H9 (cell line): ENCODE measurements around the gene PKDCC. TPM values are rescaled to one million over a fixed set of nuclear protein-coding genes. Genes with fewer than 3 reads are reported as not detected.

ENCODE experiments used
- DNase-seq: peaks from one replicate; pipeline ENCODE4 v3.0.0-alpha.2; 2017
- H2AFZ ChIP-seq: one replicate; pipeline ENCODE4 v1.6.1; 2013; ENCODE audit warnings: mild to moderate bottlenecking, low read length, control low read depth, moderate library complexity
- H2AK5ac ChIP-seq: 2 replicates; pipeline ENCODE4 v1.6.1; 2013; ENCODE audit warnings: low read length, control low read depth, mixed read lengths; ENCODE audit not compliant: insufficient read length
- H2BK120ac ChIP-seq: one replicate; pipeline ENCODE4 v1.6.1; 2013; ENCODE audit warnings: low read depth, mild to moderate bottlenecking, low read length, control low read depth, inconsistent platforms; ENCODE audit not compliant: poor library complexity, severe bottlenecking
- H2BK12ac ChIP-seq: 2 replicates; pipeline ENCODE4 v1.6.1; 2013; ENCODE audit warnings: low read length, control low read depth, mixed read lengths, low read depth; ENCODE audit not compliant: insufficient read length
- H2BK15ac ChIP-seq: 2 replicates; pipeline ENCODE4 v1.6.1; 2013; ENCODE audit warnings: low read depth, low read length, control low read depth
- H2BK20ac ChIP-seq: one replicate; pipeline ENCODE4 v1.6.1; 2013; ENCODE audit warnings: low read depth, mild to moderate bottlenecking, low read length, control low read depth, inconsistent platforms; ENCODE audit not compliant: poor library complexity, severe bottlenecking
- H2BK5ac ChIP-seq: 2 replicates; pipeline ENCODE4 v1.6.1; 2013; ENCODE audit warnings: low read length, control low read depth, mixed read lengths; ENCODE audit not compliant: insufficient read length
- H3K14ac ChIP-seq: 2 replicates; pipeline ENCODE4 v1.6.1; 2013; ENCODE audit warnings: low read length, control low read depth; ENCODE audit not compliant: insufficient read depth
- H3K18ac ChIP-seq: 2 replicates; pipeline ENCODE4 v1.6.1; 2013; ENCODE audit warnings: low read depth, mild to moderate bottlenecking, mixed read lengths, low read length, control low read depth; ENCODE audit not compliant: insufficient read length
- H3K23ac ChIP-seq: 2 replicates; pipeline ENCODE4 v1.6.1; 2013; ENCODE audit warnings: low read length, control low read depth, mixed read lengths, low read depth; ENCODE audit not compliant: insufficient read length
- H3K23me2 ChIP-seq: 2 replicates; pipeline ENCODE4 v1.6.1; 2013; ENCODE audit warnings: low read depth, mild to moderate bottlenecking, mixed read lengths, low read length, control low read depth; ENCODE audit not compliant: insufficient read length, poor library complexity, severe bottlenecking
- H3K27ac ChIP-seq: 2 replicates; pipeline ENCODE4 v1.5.1; 2013; ENCODE audit warnings: low read length, control low read depth, mixed read lengths, low read depth; ENCODE audit not compliant: insufficient read length
- H3K27me3 ChIP-seq: 2 replicates; pipeline ENCODE4 v1.6.1; 2013; ENCODE audit warnings: low read length, control low read depth, inconsistent platforms; ENCODE audit not compliant: insufficient read depth
- H3K4ac ChIP-seq: 2 replicates; pipeline ENCODE4 v1.6.1; 2013; ENCODE audit warnings: low read depth, mild to moderate bottlenecking, control low read depth, inconsistent platforms, low read length, moderate library complexity
- H3K4me1 ChIP-seq: 2 replicates; pipeline ENCODE4 v1.6.1; 2013; ENCODE audit warnings: low read length, control low read depth, inconsistent platforms; ENCODE audit not compliant: insufficient read depth
- H3K4me2 ChIP-seq: 2 replicates; pipeline ENCODE4 v1.6.1; 2013; ENCODE audit warnings: low read length, control low read depth, mixed read lengths; ENCODE audit not compliant: insufficient read length, insufficient read depth
- H3K56ac ChIP-seq: 2 replicates; pipeline ENCODE4 v1.6.1; 2013; ENCODE audit warnings: low read depth, mild to moderate bottlenecking, mixed read lengths, low read length, control low read depth; ENCODE audit not compliant: insufficient read length
- H3K79me1 ChIP-seq: 2 replicates; pipeline ENCODE4 v1.6.1; 2013; ENCODE audit warnings: low read depth, mild to moderate bottlenecking, moderate library complexity, low read length, control low read depth, inconsistent platforms; ENCODE audit not compliant: insufficient read depth, poor library complexity, severe bottlenecking
- H3K79me2 ChIP-seq: 2 replicates; pipeline ENCODE4 v1.6.1; 2013; ENCODE audit warnings: low read length, control low read depth, inconsistent platforms; ENCODE audit not compliant: insufficient read depth
- H3K9ac ChIP-seq: 2 replicates; pipeline ENCODE4 v1.6.1; 2013; ENCODE audit warnings: low read length, control low read depth, mixed read lengths; ENCODE audit not compliant: insufficient read length; ENCODE audit errors: extremely low read depth
- H3K9me3 ChIP-seq: one replicate; pipeline ENCODE4 v1.6.1; 2013; ENCODE audit warnings: low read depth, low read length, inconsistent platforms; ENCODE audit not compliant: control insufficient read depth
- H3T11ph ChIP-seq: one replicate; pipeline ENCODE4 v1.6.1; 2013; ENCODE audit warnings: mild to moderate bottlenecking, low read length, control low read depth, inconsistent platforms
- H4K20me1 ChIP-seq: one replicate; pipeline ENCODE4 v1.6.1; 2013; ENCODE audit not compliant: control insufficient read depth, insufficient read length, insufficient read depth
- H4K5ac ChIP-seq: 2 replicates; pipeline ENCODE4 v1.6.1; 2013; ENCODE audit warnings: low read depth, mild to moderate bottlenecking, mixed read lengths, low read length, control low read depth; ENCODE audit not compliant: insufficient read length
- H4K8ac ChIP-seq: replicated peaks from 2 replicates; pipeline ENCODE4 v1.6.1; 2013; ENCODE audit warnings: low read length, control low read depth, mixed read lengths, low read depth; ENCODE audit not compliant: insufficient read length
- H4K91ac ChIP-seq: 2 replicates; pipeline ENCODE4 v1.6.1; 2013; ENCODE audit warnings: low read depth, mild to moderate bottlenecking, moderate library complexity, mixed read lengths, low read length, control low read depth; ENCODE audit not compliant: insufficient read length
- H3K27ac Mint-ChIP-seq, 3 experiments: 2 replicates in 2 of 3; 3 replicates in 1 of 3; pipeline ENCODE4 v1.8.0; 2020 to 2021; ENCODE audit warnings: mixed read lengths in 3 of 3, mild to moderate bottlenecking in 1 of 3, moderate library complexity in 1 of 3
- H3K27me3 Mint-ChIP-seq: 2 replicates; pipeline ENCODE4 v1.8.0; 2021; ENCODE audit warnings: low read depth, mild to moderate bottlenecking, moderate library complexity, mixed read lengths
- H3K36me3 Mint-ChIP-seq, 3 experiments: 2 replicates in 2 of 3; 3 replicates in 1 of 3; pipeline ENCODE4 v1.8.0; 2020 to 2021; ENCODE audit warnings: low read depth in 3 of 3, mixed read lengths in 3 of 3; ENCODE audit not compliant: insufficient read depth in 1 of 3
- H3K4me1 Mint-ChIP-seq, 2 experiments: 2 replicates each; pipeline ENCODE4 v1.8.0; 2020; ENCODE audit warnings: mixed read lengths in 2 of 2
- H3K4me3 Mint-ChIP-seq, 2 experiments: 2 replicates in 1 of 2; 3 replicates in 1 of 2; pipeline ENCODE4 v1.8.0; 2020 to 2021; ENCODE audit warnings: mild to moderate bottlenecking in 2 of 2, mixed read lengths in 2 of 2, moderate library complexity in 1 of 2
- H3K9me3 Mint-ChIP-seq, 2 experiments: 2 replicates in 1 of 2; 3 replicates in 1 of 2; pipeline ENCODE4 v1.8.0; 2020; ENCODE audit warnings: mild to moderate bottlenecking in 2 of 2, mixed read lengths in 2 of 2, moderate library complexity in 1 of 2
- CTCF ChIP-seq: fragments of 200-600 bp; sonication (generic); conservative IDR thresholded peaks from 3 replicates; pipeline ENCODE4 v1.8.0; 2021; ENCODE audit warnings: antibody characterized with exemption, mild to moderate bottlenecking
- WGBS: extraction: QIAGEN DNeasy Blood & Tissue Kit; methylation state at CpG from one replicate; pipeline ENCODE4 v1.1.7; 2013; ENCODE audit warnings: missing lambda C conversion rate, low lambda C conversion rate, mixed read lengths; ENCODE audit not compliant: insufficient read length; ENCODE audit errors: extremely low coverage; 5-methylcytosine and 5-hydroxymethylcytosine counted together
- total RNA-seq: library from RNA; stranded (reverse); gene quantifications from 2 replicates; pipeline ENCODE4 v1.2.1, GENCODE V29; 2021

Gene PKDCC
- total RNA-seq, 1 experiment from 2014 or later: 134 TPM

GRCh38 chr2:42057902-42058450 is 10.2 kb downstream of the PKDCC start:
- H3K23ac ChIP-seq: no peak overlapping the region
- no peak overlapping the region for H2BK15ac ChIP-seq

More at GRCh38 chr2:42057902-42058450, 10.2 kb downstream of the PKDCC start:
- no peak overlapping the region for H2BK5ac ChIP-seq
- H3K27ac ChIP-seq: no peak overlapping the region
- DNase-seq: no peak
- Mint-ChIP-seq H3K27ac (no peak overlapping the region), H3K36me3 (peaks cover 29 to 69% (median 62%) of the 10 kb centered on the region in 3 experiments; a peak in 6 of 7 replicates), H3K9me3 (no peaks in the 10 kb centered on the region), H3K4me1 (peaks cover 38 to 49% of the 10 kb centered on the region in 2 experiments), H3K4me3 (no peak overlapping the region), H3K27me3 (no peaks in the 10 kb centered on the region)
- H3K23me2 ChIP-seq: no peaks in the 10 kb centered on the region
- no peak overlapping the region for H2AFZ ChIP-seq
- H3K14ac ChIP-seq: no peak overlapping the region
- no peak overlapping the region for H4K91ac ChIP-seq
- H3K27me3 ChIP-seq: no peaks in the 10 kb centered on the region
- no peak overlapping the region for H2AK5ac ChIP-seq
- no peaks in the 10 kb centered on the region for H3K79me2 ChIP-seq
- H3K18ac ChIP-seq: no peak overlapping the region
- no peak overlapping the region for H4K5ac ChIP-seq
- no peak overlapping the region for H4K8ac ChIP-seq
- no peak overlapping the region for H3K4me2 ChIP-seq
- H4K20me1 ChIP-seq: no peaks in the 10 kb centered on the region
- no peak overlapping the region for H3K56ac ChIP-seq
- H3K79me1 ChIP-seq: no peaks in the 10 kb centered on the region
- H2BK20ac ChIP-seq: no peak overlapping the region
- TF ChIP-seq CTCF: no peak
- peaks cover 2% of the 10 kb centered on the region; the same call in 1 of the 2 replicates for H3K4me1 ChIP-seq
- H3K4ac ChIP-seq: no peak overlapping the region
- H2BK120ac ChIP-seq: no peak overlapping the region
- no peak overlapping the region for H3K9ac ChIP-seq
- no peak overlapping the region for H3T11ph ChIP-seq
- H2BK12ac ChIP-seq: no peak overlapping the region
- H3K9me3 ChIP-seq: no peaks in the 10 kb centered on the region
- WGBS: no CpG with 5 or more reads among the region's 10 CpGs
